Measurements from ENCODE around the gene ZNF385B. TPM values are rescaled to one million over a fixed set of nuclear protein-coding genes. Genes with fewer than 3 reads are reported as not detected.

The ZNF385B gene
- total and polyA plus RNA-seq, 10 of the 15 experiments (the other 5 are each of a cell fraction or from before 2014, with no cell fraction given) = not detected

GRCh38 chr2:179859523-179859922 is 1.9 kb downstream of the ZNF385B start (continued):
- TF ChIP-seq RBBP5 (conservative IDR thresholded peaks at IDR 0.05) (no peak), RCOR1 (conservative IDR thresholded peaks at IDR 0.05; ENCODE audit: low read depth, low read length) (no peak), IRF4 (IDR thresholded peaks at IDR 0.05; ENCODE audit: low read depth, low read length) (no peak), SKIL (IDR thresholded peaks at IDR 0.05; ENCODE audit: low read depth, poor library complexity, severe bottlenecking) (no peak), STAT1 (conservative IDR thresholded peaks at IDR 0.05) (no peak), RAD51 (IDR thresholded peaks at IDR 0.05) (no peak), ESRRA (IDR thresholded peaks at IDR 0.05; ENCODE audit: low read length) (no peak)

- intact Hi-C loops (cut with micrococcal nuclease; ENCODE audit: unreplicated experiment) (no loop called here), in situ Hi-C loops (cut with MboI) (no loop called here)
- Histone ChIP-seq H3K9ac (ENCODE audit: control insufficient read depth, insufficient read depth, low read length) (no peak overlapping the region), H3K79me2 (ENCODE audit: control insufficient read depth, insufficient read depth, low read length) (no peaks in the 10 kb centered on the region), H3K27ac (ENCODE audit: control insufficient read depth, insufficient read depth) (no peak overlapping the region), H3K27me3 (replicated peaks in 1 of 2; ENCODE audit: control insufficient read depth in 2 of 2, insufficient read depth in 2 of 2, low read length in 1 of 2) (peaks cover 2 to 13% of the 10 kb centered on the region in 2 experiments), H2AFZ (ENCODE audit: control insufficient read depth, low read depth, low read length) (no peak overlapping the region), H3K9me3 (replicated peaks; ENCODE audit: control insufficient read depth, insufficient read depth, low read length) (no peaks in the 10 kb centered on the region), H3K36me3 (ENCODE audit: control insufficient read depth in 2 of 2, insufficient read depth in 2 of 2, low read length in 1 of 2) (no peaks in the 10 kb centered on the region), H4K20me1 (ENCODE audit: control insufficient read depth, insufficient read depth) (no peaks in the 10 kb centered on the region), H3K4me3 (no peak overlapping the region), H3K4me2 (ENCODE audit: control insufficient read depth, insufficient read depth) (no peak overlapping the region), H3K4me1 (ENCODE audit: control insufficient read depth, insufficient read depth, low read length) (no peaks in the 10 kb centered on the region; the same call in 1 of the 2 replicates)
- 5% methylated on average over 4 of the region's 4 CpGs for WGBS (ENCODE audit: insufficient coverage, insufficient replicate concordance, low lambda C conversion rate, missing lambda C conversion rate)
- no peak for FAIRE-seq
- ChIA-PET CTCF (no interaction called here), SMC1A (ENCODE audit: uncharacterized antibody, unreplicated experiment) (no interaction called here), POLR2A (no interaction called here), RAD21 (ENCODE audit: unreplicated experiment) (no interaction called here)
- BruUV-seq (replicated peaks) = no TSS peak
- ATAC-seq = no peak
- no peak for TF ChIP-seq CHD1 (IDR thresholded peaks at IDR 0.05; ENCODE audit: low read depth, low read length)
- no peak for TF ChIP-seq SMAD5 (IDR thresholded peaks at IDR 0.05; ENCODE audit: low read depth)
- TF ChIP-seq SUZ12 (IDR thresholded peaks at IDR 0.05; ENCODE audit: unreplicated experiment) = no peak
- no peak for DNase-seq (ENCODE audit: low read depth, low spot score)
Measured at GRCh38 chr2:179857236-179857635, 4.2 kb downstream of the ZNF385B start.
